H1 (cell line): Measurements from ENCODE around the gene SNHG17. TPM values are rescaled to one million over a fixed set of nuclear protein-coding genes. Genes with fewer than 3 reads are reported as not detected.

Experiments
- CTCF ChIA-PET: fragments of 300-600 bp; sonication (Branson Sonifier 250); formaldehyde crosslinking; loops from one replicate; lab custom pipeline; 2021; ENCODE audit not compliant: partially characterized antibody; lab: Charles Lee
- POLR2A ChIA-PET: fragments of 300-600 bp; sonication (Branson Sonifier 250); formaldehyde crosslinking; loops from one replicate; lab custom pipeline; 2021; ENCODE audit warnings: inconsistent platforms; ENCODE audit not compliant: partially characterized antibody; lab: Charles Lee
- DNase-seq, 2 experiments: peaks; one replicate each; pipeline versions ENCODE4 v3.0.0 to v3.0.0-alpha.2; 2010 to 2022; ENCODE audit warnings: low spot score in 2 of 2, low read depth in 1 of 2, mixed read lengths in 1 of 2
- FAIRE-seq: peaks from 2 replicates; lab custom pipeline; 2011; peaks lifted over from hg19 to GRCh38; lab: Jason Lieb, UNC
- H2AFZ ChIP-seq: 2 replicates; pipeline ENCODE4 v1.8.1; 2012; ENCODE audit warnings: low read length, inconsistent platforms
- H2AK5ac ChIP-seq: 2 replicates; pipeline ENCODE4 v1.6.1; 2013; ENCODE audit warnings: low read depth, low read length
- H2BK120ac ChIP-seq: replicated peaks from 2 replicates; pipeline ENCODE3; 2013; ENCODE audit warnings: low read depth, low read length, inconsistent platforms
- H2BK12ac ChIP-seq: 2 replicates; pipeline ENCODE4 v1.6.1; 2013; ENCODE audit warnings: low read depth, low read length
- H2BK15ac ChIP-seq: 2 replicates; pipeline ENCODE4 v1.6.1; 2013; ENCODE audit warnings: low read length
- H2BK20ac ChIP-seq: 2 replicates; pipeline ENCODE4 v1.6.1; 2013; ENCODE audit warnings: low read length
- H2BK5ac ChIP-seq: 2 replicates; pipeline ENCODE4 v1.6.1; 2013; ENCODE audit warnings: low read depth, low read length
- H3K14ac ChIP-seq: 2 replicates; pipeline ENCODE4 v1.6.1; 2013; ENCODE audit warnings: inconsistent platforms; ENCODE audit not compliant: insufficient read length
- H3K18ac ChIP-seq: 2 replicates; pipeline ENCODE4 v1.6.1; 2013; ENCODE audit warnings: low read length; ENCODE audit errors: extremely low read depth
- H3K23ac ChIP-seq: 2 replicates; pipeline ENCODE4 v1.6.1; 2013; ENCODE audit warnings: inconsistent platforms; ENCODE audit not compliant: insufficient read length
- H3K23me2 ChIP-seq: 2 replicates; pipeline ENCODE4 v1.6.1; 2013; ENCODE audit warnings: low read depth, low read length
- H3K27ac ChIP-seq: 2 replicates; pipeline ENCODE4 v1.6.1; 2011; ENCODE audit warnings: low read depth, low read length, inconsistent platforms
- H3K27me3 ChIP-seq, 4 experiments: replicated peaks in 1 of 4; 1 replicate in 1 of 4; 2 replicates in 3 of 4; pipeline versions ENCODE4 v1.6.1 to v1.8.1; 2011 to 2013; ENCODE audit warnings: low read length in 3 of 4, mild to moderate bottlenecking in 3 of 4, inconsistent platforms in 2 of 4, mixed read lengths in 2 of 4, moderate library complexity in 1 of 4; ENCODE audit not compliant: control insufficient read depth in 3 of 4, insufficient read depth in 3 of 4; ENCODE audit errors: extremely low read depth in 1 of 4
- H3K36me3 ChIP-seq, 4 experiments: 2 replicates each; pipeline versions ENCODE4 v1.6.1 to v1.8.1; 2011 to 2013; ENCODE audit warnings: mild to moderate bottlenecking in 4 of 4, low read length in 3 of 4, moderate library complexity in 2 of 4, control low read depth in 1 of 4, inconsistent platforms in 1 of 4; ENCODE audit not compliant: insufficient read depth in 4 of 4, control insufficient read depth in 2 of 4
- H3K4ac ChIP-seq: replicated peaks from 2 replicates; pipeline ENCODE3; 2013; ENCODE audit warnings: low read length, low read depth, mixed read lengths, inconsistent platforms; ENCODE audit not compliant: insufficient read length
- H3K4me1 ChIP-seq, 4 experiments: replicated peaks in 1 of 4; 1 replicate in 1 of 4; 2 replicates in 3 of 4; pipeline versions ENCODE4 v1.6.1 to v1.8.1; 2011 to 2013; ENCODE audit warnings: low read length in 3 of 4, inconsistent platforms in 2 of 4, mixed read lengths in 1 of 4; ENCODE audit not compliant: insufficient read depth in 4 of 4, control insufficient read depth in 3 of 4
- H3K4me2 ChIP-seq, 2 experiments: 2 replicates each; pipeline versions ENCODE4 v1.6.1 to v1.8.1; 2011 to 2013; ENCODE audit warnings: low read depth in 2 of 2, low read length in 2 of 2, control low read depth in 1 of 2, inconsistent platforms in 1 of 2, mild to moderate bottlenecking in 1 of 2; ENCODE audit not compliant: insufficient read depth in 1 of 2
- H3K4me3 ChIP-seq, 4 experiments: fragments of 200-600, 300-600 bp in 1 of 4; sonication (generic), shearing (Covaris generic), sonication (Bioruptor Twin) in 1 of 4; 2 replicates each; pipeline versions ENCODE4 v1.5.1 to v1.8.1; 2011 to 2016; ENCODE audit warnings: low read length in 4 of 4, low read depth in 3 of 4, control low read depth in 2 of 4, inconsistent platforms in 2 of 4, mild to moderate bottlenecking in 2 of 4, mixed read lengths in 1 of 4, moderate library complexity in 1 of 4; ENCODE audit not compliant: insufficient read depth in 2 of 4; ENCODE audit errors: extremely low read depth in 1 of 4
- H3K56ac ChIP-seq: replicated peaks from 2 replicates; pipeline ENCODE3; 2013; ENCODE audit warnings: low read depth, mild to moderate bottlenecking, mixed read lengths, low read length, inconsistent platforms; ENCODE audit not compliant: insufficient read length
- H3K79me1 ChIP-seq: 2 replicates; pipeline ENCODE4 v1.6.1; 2013; ENCODE audit warnings: low read depth, low read length, control low read depth
- H3K79me2 ChIP-seq, 2 experiments: 2 replicates each; pipeline versions ENCODE4 v1.6.1 to v1.8.1; 2012 to 2013; ENCODE audit warnings: low read length in 2 of 2, mild to moderate bottlenecking in 2 of 2, inconsistent platforms in 1 of 2; ENCODE audit not compliant: insufficient read depth in 2 of 2, control insufficient read depth in 1 of 2
- H3K9ac ChIP-seq, 4 experiments: replicated peaks in 1 of 4; 1 replicate in 1 of 4; 2 replicates in 3 of 4; pipeline versions ENCODE4 v1.6.1 to v1.8.1; 2011 to 2013; ENCODE audit warnings: low read depth in 3 of 4, low read length in 3 of 4, control low read depth in 2 of 4, mild to moderate bottlenecking in 2 of 4, moderate library complexity in 2 of 4, inconsistent platforms in 1 of 4; ENCODE audit errors: extremely low read depth in 1 of 4
- H3K9me3 ChIP-seq, 2 experiments: 2 replicates each; pipeline versions ENCODE4 v1.6.1 to v1.8.1; 2012 to 2013; ENCODE audit warnings: mild to moderate bottlenecking in 2 of 2, moderate library complexity in 2 of 2, control low read depth in 1 of 2, inconsistent platforms in 1 of 2, low read depth in 1 of 2, low read length in 1 of 2, mixed read lengths in 1 of 2; ENCODE audit not compliant: insufficient read depth in 2 of 2
- H4K20me1 ChIP-seq, 2 experiments: replicated peaks in 1 of 2; 2 replicates each; pipeline versions ENCODE3 to v1.8.1; 2011 to 2013; ENCODE audit warnings: inconsistent platforms in 2 of 2, low read length in 2 of 2, mild to moderate bottlenecking in 1 of 2; ENCODE audit not compliant: insufficient read depth in 2 of 2, control insufficient read depth in 1 of 2
- H4K5ac ChIP-seq: 2 replicates; pipeline ENCODE4 v1.6.1; 2013; ENCODE audit warnings: low read length, low read depth, mixed read lengths, inconsistent platforms; ENCODE audit not compliant: insufficient read length
- H4K8ac ChIP-seq: 2 replicates; pipeline ENCODE4 v1.8.0; 2013; ENCODE audit warnings: mild to moderate bottlenecking, moderate library complexity, low read length, inconsistent platforms; ENCODE audit not compliant: insufficient read depth; ENCODE audit errors: extremely low read depth
- H4K91ac ChIP-seq: replicated peaks from 2 replicates; pipeline ENCODE3; 2013; ENCODE audit warnings: low read length, mixed read lengths, inconsistent platforms; ENCODE audit not compliant: insufficient read length
- ASH2L ChIP-seq: fragments of 200-600, 300-600 bp; sonication (generic); IDR thresholded peaks from one replicate; pipeline ENCODE4 v1.7.1; 2017; ENCODE audit warnings: low read length
- GABPA ChIP-seq: IDR thresholded peaks from 2 replicates; pipeline ENCODE4 v1.6.1; 2011; ENCODE audit warnings: mild to moderate bottlenecking, low read length, moderate library complexity, borderline replicate concordance; ENCODE audit not compliant: insufficient read depth
- POLR2A ChIP-seq, 2 experiments: IDR thresholded peaks; 1 replicate in 1 of 2; 2 replicates in 1 of 2; pipeline ENCODE4 v1.6.1; 2011; ENCODE audit warnings: low read depth in 2 of 2, low read length in 2 of 2, mild to moderate bottlenecking in 2 of 2; ENCODE audit errors: control extremely low read depth in 1 of 2
- POLR2AphosphoS5 ChIP-seq: IDR thresholded peaks from 2 replicates; pipeline ENCODE4 v1.6.1; 2011; ENCODE audit warnings: low read depth, low read length
- RBBP5 ChIP-seq: IDR thresholded peaks from 2 replicates; pipeline ENCODE4 v1.7.1; 2012; ENCODE audit warnings: low read depth, mild to moderate bottlenecking, inconsistent platforms, low read length, moderate library complexity, borderline replicate concordance
- SIN3A ChIP-seq, 2 experiments: IDR thresholded peaks in 1 of 2; conservative IDR thresholded peaks in 1 of 2; 2 replicates each; pipeline ENCODE4 v1.6.1; 2011 to 2012; ENCODE audit warnings: low read length in 2 of 2, improper control_type of control experiment in 1 of 2, low read depth in 1 of 2, mild to moderate bottlenecking in 1 of 2
- SIRT6 ChIP-seq: IDR thresholded peaks from one replicate; pipeline ENCODE4 v1.7.1; 2012; ENCODE audit warnings: low read length, inconsistent platforms
- SP2 ChIP-seq: IDR thresholded peaks from 2 replicates; pipeline ENCODE4 v1.6.1; 2012; ENCODE audit warnings: mild to moderate bottlenecking, low read length, inconsistent platforms
- SRF ChIP-seq: IDR thresholded peaks from 2 replicates; pipeline ENCODE4 v1.6.1; 2011; ENCODE audit warnings: mild to moderate bottlenecking, low read depth, low read length, moderate library complexity
- TEAD4 ChIP-seq: IDR thresholded peaks from 2 replicates; pipeline ENCODE4 v1.6.1; 2012; ENCODE audit warnings: low read depth, low read length, inconsistent platforms, mixed read lengths
- WGBS, 2 experiments: shearing (Covaris generic) in 1 of 2; methylation state at CpG; one replicate each; pipeline versions ENCODE4 v1.1.6 to v1.1.7; 2013 to 2015; ENCODE audit warnings: low lambda C conversion rate in 2 of 2, mixed read lengths in 2 of 2, inconsistent platforms in 1 of 2, low coverage in 1 of 2, missing lambda C conversion rate in 1 of 2; ENCODE audit not compliant: insufficient replicate concordance in 2 of 2, insufficient coverage in 1 of 2, insufficient read length in 1 of 2; ENCODE audit errors: extremely low coverage in 1 of 2, missing lambda C conversion rate in 1 of 2; 5-methylcytosine and 5-hydroxymethylcytosine counted together
- polyA plus RNA-seq, 7 experiments: library from polyadenylated mRNA; depleted of rRNA in 3 of 7; stranded (reverse) in 5 of 7; unstranded in 2 of 7; fragments of >200 nt in 5 of 7; fragments of 200-250 nt in 2 of 7; gene quantifications; 1 replicate in 5 of 7; 2 replicates in 1 of 7; 4 replicates in 1 of 7; pipeline versions ENCODE4 v1.2.1 to v1.2.3, GENCODE V29; 2011 to 2013; ENCODE audit warnings: missing spikeins in 2 of 7, mixed read lengths in 2 of 7
- total RNA-seq: library from RNA; stranded (reverse); fragmentation: NEBNext Ultra II Directional; extraction: Animal tissue kit (Norgen Biotek cat#: 25700); gene quantifications from 2 replicates; pipeline ENCODE4 v1.2.1, GENCODE V29; 2021
- TF ChIP-seq, protein P1 (sequence below): IDR thresholded peaks from 2 replicates; pipeline ENCODE4 v1.6.1; 2011; ENCODE audit warnings: low read depth, mild to moderate bottlenecking, low read length; ENCODE audit not compliant: insufficient read depth

SNHG17 gene
- total and polyA plus RNA-seq, 2 of the 8 experiments (the other 6 are each of a cell fraction or from before 2014, with no cell fraction given): 59.4 to 59.8 TPM

DNA sequence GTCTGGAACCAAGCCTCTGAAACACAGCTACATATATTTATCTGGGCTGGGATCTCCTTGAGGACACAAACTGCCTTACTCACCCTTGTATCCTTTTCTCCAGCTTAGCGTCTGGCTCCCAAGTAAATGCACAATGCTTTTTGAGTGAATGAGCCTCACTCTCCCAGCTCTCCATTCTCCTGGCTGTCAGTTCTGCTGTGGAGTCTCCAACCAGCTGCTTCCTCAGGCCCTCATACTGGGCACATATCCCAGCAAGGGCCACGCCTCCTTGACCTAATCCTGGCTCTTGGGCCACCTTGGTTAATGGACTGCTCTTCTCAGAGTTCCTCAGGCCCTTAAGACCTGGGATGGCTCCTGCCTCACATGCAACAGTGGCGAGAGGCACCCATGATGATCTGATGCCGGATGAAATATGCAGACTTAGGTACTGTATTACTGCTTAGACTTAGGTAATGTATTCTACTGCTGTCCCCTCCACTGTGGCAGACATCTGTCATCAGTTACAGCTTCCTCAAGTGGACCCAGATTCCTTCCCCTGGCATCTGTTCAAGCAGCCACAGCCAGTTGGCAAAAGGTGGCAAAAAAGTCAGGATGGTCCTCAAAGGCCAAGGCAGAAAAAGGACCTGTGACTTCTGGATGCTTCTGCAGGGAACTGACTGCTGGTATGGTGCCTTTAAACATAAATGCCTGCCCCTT, 16.5 kb downstream of the SNHG17 start:
- H4K20me1 ChIP-seq: peaks cover 3 to 28% of the 10 kb centered on the region in 2 experiments
- peaks cover 0 to 5% (median under 1%) of the 10 kb centered on the region in 4 experiments; a peak in 4 of 7 replicates for H3K4me1 ChIP-seq
- TF ChIP-seq SRF: no peak
- TF ChIP-seq RBBP5: no peak
- TF ChIP-seq SIN3A (conservative IDR thresholded peaks at IDR 0.05 in 1 of 2, IDR thresholded peaks at IDR 0.05 in 1 of 2; ENCODE audit: low read depth in 1 of 2, low read length in 2 of 2): no peak
- TF ChIP-seq TEAD4: no peak
- no peak for TF ChIP-seq ASH2L
- TF ChIP-seq POLR2A (IDR thresholded peaks at IDR 0.05; ENCODE audit: control extremely low read depth in 1 of 2, low read depth in 2 of 2, low read length in 2 of 2): peak in 1 of 2 experiments; percentile 45; a peak in 1 of 3 replicates
- no peak for TF ChIP-seq GABPA
- TF ChIP-seq SIRT6: no peak
- TF ChIP-seq, protein P1, sequence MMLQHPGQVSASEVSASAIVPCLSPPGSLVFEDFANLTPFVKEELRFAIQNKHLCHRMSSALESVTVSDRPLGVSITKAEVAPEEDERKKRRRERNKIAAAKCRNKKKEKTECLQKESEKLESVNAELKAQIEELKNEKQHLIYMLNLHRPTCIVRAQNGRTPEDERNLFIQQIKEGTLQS: no peak
- TF ChIP-seq POLR2AphosphoS5: peak; percentile 52
- TF ChIP-seq SP2: no peak
- TF ChIP-seq, all 59 proteins: peak for 2
- Histone ChIP-seq H2BK20ac (no peak overlapping the region), H3K23me2 (no peaks in the 10 kb centered on the region), H2BK5ac (no peak overlapping the region), H2BK120ac (no peak overlapping the region), H3K9me3 (no peaks in the 10 kb centered on the region), H3K14ac (no peak overlapping the region), H2AK5ac (no peak overlapping the region), H3K4me3 (no peak overlapping the region), H3K27ac (no peak overlapping the region), H2BK15ac (no peak overlapping the region), H3K18ac (no peak overlapping the region), H4K8ac (no peak overlapping the region), H3K4me2 (no peak overlapping the region), H2BK12ac (no peak overlapping the region), H3K9ac (no peak overlapping the region), H3K4ac (no peak overlapping the region), H3K79me2 (peaks cover 0 to 6% of the 10 kb centered on the region in 2 experiments; a peak in 1 of 4 replicates), H4K5ac (no peak overlapping the region), H3K56ac (no peak overlapping the region), H3K36me3 (peaks cover 40 to 60% (median 52%) of the 10 kb centered on the region in 4 experiments), H3K27me3 (no peaks in the 10 kb centered on the region), H4K91ac (no peak overlapping the region), H3K23ac (no peak overlapping the region), H3K79me1 (peaks cover 7% of the 10 kb centered on the region; the same call in 1 of the 2 replicates), H2AFZ (no peak overlapping the region)
- 94% methylated on average over 4 of the region's 4 CpGs; no CpG with 5 or more reads in 1 of the 2 experiments for WGBS, 2 experiments
- FAIRE-seq (no peak), DNase-seq (no peak)
- ChIA-PET POLR2A (interaction anchor here (0.9 to 17.6 kb wide), 15 partner anchors 10 to 121 kb away, joined by 3 to 420 read pairs (median 4); partner anchors contain the start of genes RALGAPB and SNHG17), CTCF (interaction anchor here (0.8 to 5.3 kb wide), 9 partner anchors 10 to 345 kb away, joined by 3 to 41 read pairs (median 6); partner anchors contain the start of gene SNHG17)
